Glutamatergic neuron (in vitro differentiated cells): ENCODE data around the gene NCSTN. TPM values are rescaled to one million over a fixed set of nuclear protein-coding genes. Genes with fewer than 3 reads are reported as not detected.
A peak's percentile ranks its signal among the peaks of the same experiment; 100 is the strongest.

Experiments used
- DNase-seq: peaks from one replicate; pipeline ENCODE4 v3.0.0; 2022
- H3K27ac Mint-ChIP-seq: one replicate; pipeline ENCODE4 v1.8.0; 2020; ENCODE audit warnings: mild to moderate bottlenecking, mixed read lengths, inconsistent platforms; ENCODE audit not compliant: unreplicated experiment
- H3K27me3 Mint-ChIP-seq: one replicate; pipeline ENCODE4 v1.8.0; 2020; ENCODE audit warnings: mild to moderate bottlenecking, moderate library complexity, mixed read lengths, inconsistent platforms; ENCODE audit not compliant: unreplicated experiment
- H3K36me3 Mint-ChIP-seq: one replicate; pipeline ENCODE4 v1.8.0; 2020; ENCODE audit warnings: mild to moderate bottlenecking, mixed read lengths, inconsistent platforms; ENCODE audit not compliant: unreplicated experiment
- H3K4me1 Mint-ChIP-seq: one replicate; pipeline ENCODE4 v1.8.0; 2020; ENCODE audit warnings: mild to moderate bottlenecking, low read depth, mixed read lengths, inconsistent platforms; ENCODE audit not compliant: unreplicated experiment
- H3K4me3 Mint-ChIP-seq: one replicate; pipeline ENCODE4 v1.8.0; 2020; ENCODE audit warnings: mild to moderate bottlenecking, mixed read lengths, inconsistent platforms; ENCODE audit not compliant: unreplicated experiment
- H3K9me3 Mint-ChIP-seq: one replicate; pipeline ENCODE4 v1.8.0; 2020; ENCODE audit warnings: mild to moderate bottlenecking, moderate library complexity, mixed read lengths, inconsistent platforms; ENCODE audit not compliant: unreplicated experiment
- CTCF ChIP-seq: fragments of 200-600 bp; sonication (generic); IDR thresholded peaks from one replicate; pipeline ENCODE4 v1.5.0; 2021; ENCODE audit not compliant: partially characterized antibody, unreplicated experiment
- long read RNA-seq: library from polyadenylated mRNA; unstranded; transcript quantifications from one replicate; pipeline ENCODE4 v2.0.0, GENCODE V29; 2020; ENCODE audit not compliant: unreplicated experiment
- total RNA-seq: library from RNA; stranded (reverse); fragmentation: NEBNext Ultra II Directional; extraction: Animal tissue kit (Norgen Biotek cat#: 25700); gene quantifications from one replicate; pipeline ENCODE4 v1.2.1, GENCODE V29; 2021; ENCODE audit not compliant: unreplicated experiment

NCSTN gene
- 121 TPM for total RNA-seq
- long read RNA-seq, transcript NCSTN-201 (17 exons, 2,936 nt) = major isoform, 9 of 19 reads
- long read RNA-seq, partial matches to known transcripts = 5 of 19 reads
- long read RNA-seq, other reads (novel, unspliced or antisense) = 4 of 19 reads

DNA sequence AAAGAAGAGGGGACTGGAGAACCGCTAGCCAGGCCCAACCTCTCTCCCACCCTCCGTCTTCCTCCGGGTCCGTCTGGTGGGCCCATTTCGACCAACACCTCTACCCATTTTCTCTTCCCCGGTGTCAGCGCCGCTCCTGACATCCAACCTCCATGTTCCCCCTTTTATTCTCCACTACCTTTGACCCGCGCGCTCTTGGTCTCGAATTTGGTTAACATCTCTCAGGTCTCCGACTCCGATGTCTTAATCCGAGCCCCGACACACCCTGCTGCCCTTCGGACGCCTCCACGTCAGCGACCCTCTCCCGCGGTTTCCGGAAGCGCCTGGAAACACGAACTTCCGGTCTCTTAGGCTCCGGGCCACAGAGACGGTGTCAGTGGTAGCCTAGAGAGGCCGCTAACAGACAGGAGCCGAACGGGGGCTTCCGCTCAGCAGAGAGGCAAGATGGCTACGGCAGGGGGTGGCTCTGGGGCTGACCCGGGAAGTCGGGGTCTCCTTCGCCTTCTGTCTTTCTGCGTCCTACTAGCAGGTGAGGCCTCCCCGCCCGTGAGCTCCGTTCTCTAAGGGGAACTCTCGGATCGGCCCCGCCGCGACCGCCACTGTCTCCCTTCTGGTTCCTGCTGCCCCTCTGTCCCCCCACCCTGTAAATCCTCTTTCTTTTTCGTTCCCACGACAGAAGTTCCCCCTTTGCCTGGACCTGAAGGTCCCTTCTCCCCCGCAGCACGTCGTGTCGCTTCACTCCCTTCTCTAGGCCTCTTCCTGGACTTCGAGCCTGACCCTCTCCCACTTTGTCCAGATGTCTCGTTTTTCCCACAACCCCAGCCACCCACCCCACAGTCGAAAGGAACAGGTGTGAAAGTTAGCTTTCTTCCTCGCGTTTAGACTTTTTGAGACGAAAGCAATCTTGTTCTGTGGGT, at the start of gene NCSTN, which contains the start of gene COPA:
NCSTN (plus strand) TSS at position 431 of the 917 bp plus-strand sequence; CDS start at position 445, 14 bp downstream.
COPA (minus strand) TSS at position 298 of the 917 bp plus-strand sequence; CDS start at position 218, 80 bp downstream.
- Mint-ChIP-seq H3K4me1 (peaks cover 25% of the 10 kb centered on the region), H3K27ac (peak within 1 kb of the TSS; percentile 97), H3K27me3 (peaks cover 8% of the 10 kb centered on the region), H3K9me3 (peaks cover 4% of the 10 kb centered on the region), H3K36me3 (peaks cover 5% of the 10 kb centered on the region), H3K4me3 (peak within 1 kb of the TSS; percentile 100)
- no peak for TF ChIP-seq CTCF
- peak; percentile 94 for DNase-seq

DNA sequence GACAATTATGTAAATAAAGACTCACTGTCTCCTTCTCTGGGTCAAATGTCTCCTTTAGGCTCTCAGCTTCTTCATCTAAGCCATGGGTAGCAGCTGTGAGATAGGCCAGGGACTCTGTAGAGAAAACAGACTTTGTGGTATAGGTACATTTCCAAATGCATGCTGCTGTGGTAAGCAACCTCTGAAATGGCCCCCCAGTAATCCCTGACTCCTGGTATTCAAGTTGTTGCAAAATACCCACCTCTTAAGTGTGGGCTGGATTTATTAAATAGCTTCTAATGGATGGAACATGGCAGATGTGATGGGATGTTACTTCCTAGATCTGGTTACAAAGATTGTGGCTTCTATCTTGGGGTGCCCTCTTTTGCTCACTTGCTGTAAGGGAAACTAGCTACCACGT, 47.1 kb upstream of the NCSTN start:
- Mint-ChIP-seq H3K4me3 (no peak overlapping the region), H3K4me1 (peaks cover 4% of the 10 kb centered on the region), H3K27me3 (peaks cover 3% of the 10 kb centered on the region), H3K36me3 (no peaks in the 10 kb centered on the region), H3K27ac (no peak overlapping the region), H3K9me3 (no peaks in the 10 kb centered on the region)
- no peak for TF ChIP-seq CTCF
- no peak for DNase-seq

- Mint-ChIP-seq H3K4me1 (no peaks in the 10 kb centered on the region), H3K9me3 (no peaks in the 10 kb centered on the region), H3K27me3 (peaks cover 2% of the 10 kb centered on the region), H3K4me3 (no peak overlapping the region), H3K36me3 (no peaks in the 10 kb centered on the region), H3K27ac (peak overlapping the region; percentile 12)
- DNase-seq = no peak
- no peak for TF ChIP-seq CTCF
Measured at GRCh38 chr1:160300173-160300572, 43.0 kb upstream of the NCSTN start.

GRCh38 chr1:160307118-160307791, 35.9 kb upstream of the NCSTN start:
- H3K36me3 Mint-ChIP-seq = peaks cover 4% of the 10 kb centered on the region
- no peak overlapping the region for H3K27ac Mint-ChIP-seq
- TF ChIP-seq CTCF = no peak
- no peak overlapping the region for H3K4me3 Mint-ChIP-seq
- H3K4me1 Mint-ChIP-seq = peaks cover 16% of the 10 kb centered on the region
- peak; percentile 27 for DNase-seq
- peaks cover 2% of the 10 kb centered on the region for H3K27me3 Mint-ChIP-seq
- no peaks in the 10 kb centered on the region for H3K9me3 Mint-ChIP-seq
